BE2C (cell line): ENCODE results near the gene CERS4.
"Not testable (repeated sequence)": the region's sequence is repeated elsewhere in the genome, so short reads cannot be mapped to it uniquely, and the experiment has no call there.

Experiments used
- DNase-seq: peaks from one replicate; pipeline ENCODE4 v3.0.0-alpha.2; 2020
- H3K27me3 ChIP-seq: fragments of 250-450 bp; sonication (Bioruptor Pico); 2 replicates; pipeline ENCODE4 v1.5.1; 2020; ENCODE audit warnings: mild to moderate bottlenecking
- H3K36me3 ChIP-seq: fragments of 250-450 bp; sonication (Bioruptor Pico); 2 replicates; pipeline ENCODE4 v1.5.1; 2020; ENCODE audit warnings: mild to moderate bottlenecking
- H3K4me1 ChIP-seq: fragments of 250-450 bp; sonication (Bioruptor Pico); 2 replicates; pipeline ENCODE4 v1.5.1; 2020
- H3K4me3 ChIP-seq: 2 replicates; pipeline ENCODE4 v1.5.1; 2011; ENCODE audit warnings: low read depth, low read length
- H3K9me3 ChIP-seq: fragments of 250-450 bp; sonication (Bioruptor Pico); 2 replicates; pipeline ENCODE4 v1.5.1; 2020
- TF ChIP-seq, protein P1 (sequence below): IDR thresholded peaks from 2 replicates; pipeline ENCODE4 v1.5.1; 2012; ENCODE audit warnings: mild to moderate bottlenecking, low read depth, low read length

Gene CERS4

DNA sequence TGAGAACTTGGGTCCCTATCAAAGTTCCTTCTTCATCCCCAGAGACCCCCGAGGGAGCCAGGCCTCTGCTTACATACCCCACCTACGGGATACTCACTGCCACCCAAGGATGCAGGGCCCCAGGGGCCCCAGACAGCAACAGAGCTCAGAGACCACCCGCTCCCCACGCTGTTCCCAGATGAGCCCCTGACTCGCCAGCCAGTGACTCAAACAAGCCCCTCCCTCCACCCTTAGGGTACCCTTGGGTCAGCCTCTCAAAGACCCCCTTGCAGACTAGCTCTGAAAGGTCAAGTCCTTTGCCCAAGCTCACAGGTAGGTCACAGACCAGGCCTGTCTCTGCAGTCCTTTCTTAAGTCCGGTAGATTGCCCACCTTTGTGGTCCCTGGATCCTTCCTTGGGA, 53.3 kb downstream of the CERS4 start:
- DNase-seq, result no peak
- H3K36me3 ChIP-seq, result no peaks in the 10 kb centered on the region
- TF ChIP-seq, protein P1, sequence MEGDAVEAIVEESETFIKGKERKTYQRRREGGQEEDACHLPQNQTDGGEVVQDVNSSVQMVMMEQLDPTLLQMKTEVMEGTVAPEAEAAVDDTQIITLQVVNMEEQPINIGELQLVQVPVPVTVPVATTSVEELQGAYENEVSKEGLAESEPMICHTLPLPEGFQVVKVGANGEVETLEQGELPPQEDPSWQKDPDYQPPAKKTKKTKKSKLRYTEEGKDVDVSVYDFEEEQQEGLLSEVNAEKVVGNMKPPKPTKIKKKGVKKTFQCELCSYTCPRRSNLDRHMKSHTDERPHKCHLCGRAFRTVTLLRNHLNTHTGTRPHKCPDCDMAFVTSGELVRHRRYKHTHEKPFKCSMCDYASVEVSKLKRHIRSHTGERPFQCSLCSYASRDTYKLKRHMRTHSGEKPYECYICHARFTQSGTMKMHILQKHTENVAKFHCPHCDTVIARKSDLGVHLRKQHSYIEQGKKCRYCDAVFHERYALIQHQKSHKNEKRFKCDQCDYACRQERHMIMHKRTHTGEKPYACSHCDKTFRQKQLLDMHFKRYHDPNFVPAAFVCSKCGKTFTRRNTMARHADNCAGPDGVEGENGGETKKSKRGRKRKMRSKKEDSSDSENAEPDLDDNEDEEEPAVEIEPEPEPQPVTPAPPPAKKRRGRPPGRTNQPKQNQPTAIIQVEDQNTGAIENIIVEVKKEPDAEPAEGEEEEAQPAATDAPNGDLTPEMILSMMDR, result no peak

DNA sequence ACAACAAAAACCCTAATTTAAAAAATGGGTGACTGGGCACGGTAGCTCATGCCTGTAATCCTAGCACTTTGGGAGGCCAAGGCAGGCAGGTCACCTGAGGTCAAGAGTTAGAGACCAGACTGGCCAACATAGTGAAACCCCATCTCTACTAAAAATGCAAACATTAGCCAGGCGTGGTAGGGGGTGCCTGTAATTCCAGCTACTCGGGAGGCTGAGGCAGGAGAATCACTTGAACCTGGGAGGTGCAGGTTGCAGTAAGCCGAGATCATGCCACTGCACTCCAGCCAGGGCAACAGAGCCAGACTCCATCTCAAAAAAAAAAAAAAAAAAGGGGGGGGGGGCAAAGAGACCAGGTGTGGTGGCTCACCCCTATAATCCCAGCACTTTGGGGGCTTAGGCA, 55.1 kb downstream of the CERS4 start:
- not testable (repeated sequence) for DNase-seq, H3K4me1 ChIP-seq, H3K27me3 ChIP-seq, H3K9me3 ChIP-seq, H3K4me3 ChIP-seq, H3K36me3 ChIP-seq

More for the DNA sequence above, 53.3 kb downstream of the CERS4 start:
- no peak overlapping the region for H3K4me3 ChIP-seq
- H3K9me3 ChIP-seq, result no peaks in the 10 kb centered on the region; the same call in 1 of the 2 replicates
- H3K27me3 ChIP-seq, result no peaks in the 10 kb centered on the region
- no peaks in the 10 kb centered on the region for H3K4me1 ChIP-seq

DNA sequence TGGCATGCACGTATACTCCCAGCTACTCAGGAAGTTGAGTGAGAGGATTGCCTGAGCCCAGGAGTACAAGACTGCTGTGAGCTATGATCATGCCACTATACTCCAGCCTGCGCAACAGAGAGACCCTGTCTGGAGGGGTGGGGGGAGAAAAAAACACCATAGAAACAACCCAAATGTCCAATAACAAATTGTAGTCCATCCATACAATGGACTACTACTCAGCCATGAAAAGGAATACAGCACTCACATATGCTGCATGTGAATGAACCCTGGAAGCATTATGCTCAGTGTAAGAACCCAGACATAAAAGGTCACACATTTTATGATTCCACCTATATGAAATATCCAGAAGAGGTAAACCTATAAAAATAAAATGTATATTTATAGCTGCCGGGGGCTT, 56.7 kb downstream of the CERS4 start:
- TF ChIP-seq, protein P1, result no peak
- H3K9me3 ChIP-seq, result no peaks in the 10 kb centered on the region; the same call in 1 of the 2 replicates

DNA sequence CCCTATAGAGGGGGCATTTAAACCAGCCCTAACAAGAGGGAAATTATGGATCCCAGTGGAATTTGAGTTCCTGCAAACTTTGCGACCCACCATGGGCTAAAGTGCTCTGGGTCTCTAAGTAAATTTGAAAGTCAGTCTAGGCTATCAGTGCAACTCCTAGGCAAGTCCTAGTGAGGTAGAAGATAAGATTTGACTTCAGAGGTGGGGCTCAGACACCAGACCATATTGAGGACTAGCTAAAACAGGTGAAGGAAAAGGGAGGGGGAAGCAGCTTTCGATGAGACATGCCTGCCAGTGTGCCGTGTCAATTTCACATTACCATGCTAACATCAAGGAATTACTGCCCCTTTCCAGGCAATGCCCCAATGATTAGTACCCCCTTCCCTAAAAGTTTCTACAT, 60.6 kb downstream of the CERS4 start:
- no peaks in the 10 kb centered on the region for H3K27me3 ChIP-seq
- H3K4me1 ChIP-seq, result peaks cover 3% of the 10 kb centered on the region; the same call in 1 of the 2 replicates
- H3K36me3 ChIP-seq, result no peaks in the 10 kb centered on the region
- no peak for DNase-seq
- H3K4me3 ChIP-seq, result no peak overlapping the region
- H3K9me3 ChIP-seq, result no peaks in the 10 kb centered on the region; the same call in 1 of the 2 replicates
- TF ChIP-seq, protein P1, result no peak

More for the DNA sequence above, 56.7 kb downstream of the CERS4 start:
- Histone ChIP-seq H3K4me3 (no peak overlapping the region), H3K4me1 (peaks cover 3% of the 10 kb centered on the region; the same call in 1 of the 2 replicates), H3K27me3 (no peaks in the 10 kb centered on the region), H3K36me3 (no peaks in the 10 kb centered on the region)
- DNase-seq, result no peak

DNA sequence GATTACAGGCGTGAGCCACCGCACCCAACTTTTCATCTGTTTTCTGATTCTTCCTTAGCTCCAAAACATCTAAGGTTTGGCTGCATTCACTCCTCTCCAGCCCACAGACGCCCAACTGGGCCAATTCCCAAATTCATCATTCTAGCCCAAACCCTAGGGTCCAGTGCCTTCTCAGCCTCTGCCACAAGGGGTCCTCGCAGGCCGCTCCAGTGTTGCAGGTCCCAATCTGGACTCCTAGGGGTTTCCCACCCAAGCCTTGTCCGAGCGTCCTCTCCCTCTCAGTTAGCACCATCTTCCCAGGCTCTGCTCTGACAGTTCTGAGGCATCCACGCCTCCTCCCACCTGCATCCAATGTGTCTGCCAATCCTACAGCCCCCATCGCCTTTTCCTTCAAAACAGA, 67.3 kb downstream of the CERS4 start:
- not testable (repeated sequence) for H3K4me3 ChIP-seq, H3K36me3 ChIP-seq, H3K9me3 ChIP-seq, H3K27me3 ChIP-seq, DNase-seq, H3K4me1 ChIP-seq

DNA sequence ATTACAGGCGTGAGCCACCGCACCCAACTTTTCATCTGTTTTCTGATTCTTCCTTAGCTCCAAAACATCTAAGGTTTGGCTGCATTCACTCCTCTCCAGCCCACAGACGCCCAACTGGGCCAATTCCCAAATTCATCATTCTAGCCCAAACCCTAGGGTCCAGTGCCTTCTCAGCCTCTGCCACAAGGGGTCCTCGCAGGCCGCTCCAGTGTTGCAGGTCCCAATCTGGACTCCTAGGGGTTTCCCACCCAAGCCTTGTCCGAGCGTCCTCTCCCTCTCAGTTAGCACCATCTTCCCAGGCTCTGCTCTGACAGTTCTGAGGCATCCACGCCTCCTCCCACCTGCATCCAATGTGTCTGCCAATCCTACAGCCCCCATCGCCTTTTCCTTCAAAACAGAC, 82.2 kb downstream of the CERS4 start:
- not testable (repeated sequence) for H3K9me3 ChIP-seq, H3K36me3 ChIP-seq, H3K4me1 ChIP-seq, H3K27me3 ChIP-seq, DNase-seq, H3K4me3 ChIP-seq

DNA sequence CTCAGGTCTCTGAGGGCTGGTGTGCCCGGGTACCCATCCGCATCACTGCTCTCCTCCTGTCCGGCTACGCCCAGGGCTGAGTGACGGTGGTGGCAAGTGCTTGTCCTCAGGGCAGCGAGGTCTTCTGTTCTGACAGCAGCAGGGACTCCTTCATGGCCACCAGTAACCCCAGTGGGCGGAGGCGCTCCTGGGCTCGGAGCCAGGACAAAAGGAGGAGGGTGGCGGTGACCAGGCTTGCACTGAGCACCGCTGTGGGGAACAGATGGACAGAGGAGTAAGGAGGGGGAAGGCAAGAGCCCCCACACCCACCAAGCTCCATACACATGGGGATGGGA, 93.2 kb downstream of the CERS4 start:
- Histone ChIP-seq H3K4me3 (no peak overlapping the region), H3K36me3 (peaks cover 37% of the 10 kb centered on the region), H3K9me3 (no peaks in the 10 kb centered on the region), H3K27me3 (no peaks in the 10 kb centered on the region), H3K4me1 (peaks cover 3% of the 10 kb centered on the region; the same call in 1 of the 2 replicates)
- DNase-seq, result peak; percentile 29
- TF ChIP-seq, protein P1, result no peak

DNA sequence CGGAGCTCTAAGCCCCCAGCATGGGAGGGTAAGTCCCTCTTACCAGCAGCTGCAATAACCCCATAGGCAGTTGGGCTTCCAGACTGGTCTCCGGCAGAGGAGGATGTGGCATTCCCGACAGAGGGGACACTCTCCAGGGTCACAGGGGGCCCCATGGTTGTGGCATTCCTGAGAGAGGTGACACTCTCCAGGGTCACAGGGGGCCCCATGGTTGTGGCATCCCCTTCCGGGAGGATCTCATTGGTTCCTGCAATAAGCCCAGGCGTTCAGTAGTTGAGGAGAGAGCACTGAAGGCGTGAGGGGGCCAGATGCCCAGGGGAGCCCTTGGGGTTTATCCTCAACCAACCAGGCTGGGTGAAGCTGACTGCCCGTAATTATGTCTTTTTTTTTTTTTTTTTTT, 93.6 kb downstream of the CERS4 start:
- H3K4me3 ChIP-seq, result no peak overlapping the region
- TF ChIP-seq, protein P1, result no peak
- H3K9me3 ChIP-seq, result no peaks in the 10 kb centered on the region
- peaks cover 3% of the 10 kb centered on the region; the same call in 1 of the 2 replicates for H3K4me1 ChIP-seq
- H3K36me3 ChIP-seq, result peaks cover 37% of the 10 kb centered on the region
- DNase-seq, result no peak
- H3K27me3 ChIP-seq, result no peaks in the 10 kb centered on the region
